NCI-H524 treated with DMSO at 0.1 percent for 48 hours (cell line): Measurements from ENCODE around the gene PPP6R3.
"Not testable (repeated sequence)": the region's sequence is repeated elsewhere in the genome, so short reads cannot be mapped to it uniquely, and the experiment has no call there.

Experiments used
- DNase-seq: peaks from one replicate; lab custom pipeline; 2025; lab: John Stamatoyannopoulos, UW

The PPP6R3 gene

GRCh38 chr11:68525336-68525735, 64.8 kb downstream of the PPP6R3 start:
- no peak for DNase-seq

DNA sequence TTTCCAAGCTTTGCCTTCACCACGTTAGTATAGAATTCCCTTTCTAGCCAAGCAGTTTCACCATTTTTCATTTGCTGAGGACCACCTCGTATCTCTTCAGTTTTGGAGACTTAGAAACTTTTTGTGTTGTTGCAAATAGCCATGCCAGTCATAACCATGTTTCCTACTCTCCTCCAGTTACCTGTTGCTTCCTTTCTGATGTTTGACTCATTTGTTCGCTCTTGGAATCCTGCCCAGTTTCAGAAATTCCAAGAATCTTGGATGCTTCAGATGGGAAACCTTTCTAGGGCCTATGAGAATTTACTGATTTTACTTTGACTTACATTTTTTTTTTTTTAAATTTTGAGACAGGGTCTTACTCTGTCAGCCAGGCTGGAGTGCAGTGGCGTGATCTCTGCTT, 65.4 kb downstream of the PPP6R3 start:
- no peak for DNase-seq

- DNase-seq = no peak
These were observed 67.0 kb downstream of the PPP6R3 start for GRCh38 chr11:68527585-68527984.

DNA sequence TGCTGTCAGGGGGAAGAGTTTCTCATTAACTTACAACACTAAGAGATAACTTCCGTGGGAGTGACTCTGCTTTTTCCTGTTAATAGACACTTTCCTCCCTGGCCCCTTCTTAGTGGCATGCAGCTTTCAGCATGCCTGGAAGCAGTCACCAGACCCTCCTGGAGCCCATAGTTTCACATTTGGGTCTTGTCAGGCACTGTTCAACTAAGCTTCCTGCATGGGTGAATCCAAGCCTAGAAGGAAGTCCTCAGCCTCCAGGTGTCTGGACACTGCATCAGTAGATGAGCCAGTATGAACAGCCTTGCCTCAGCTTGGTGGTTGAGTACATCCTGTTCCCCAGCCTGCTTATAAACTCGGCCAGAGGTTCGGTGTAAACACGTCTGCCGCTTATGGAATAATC, 68.1 kb downstream of the PPP6R3 start:
- DNase-seq = no peak

- no peak for DNase-seq
These were observed 70.7 kb downstream of the PPP6R3 start for GRCh38 chr11:68531129-68531693.

DNA sequence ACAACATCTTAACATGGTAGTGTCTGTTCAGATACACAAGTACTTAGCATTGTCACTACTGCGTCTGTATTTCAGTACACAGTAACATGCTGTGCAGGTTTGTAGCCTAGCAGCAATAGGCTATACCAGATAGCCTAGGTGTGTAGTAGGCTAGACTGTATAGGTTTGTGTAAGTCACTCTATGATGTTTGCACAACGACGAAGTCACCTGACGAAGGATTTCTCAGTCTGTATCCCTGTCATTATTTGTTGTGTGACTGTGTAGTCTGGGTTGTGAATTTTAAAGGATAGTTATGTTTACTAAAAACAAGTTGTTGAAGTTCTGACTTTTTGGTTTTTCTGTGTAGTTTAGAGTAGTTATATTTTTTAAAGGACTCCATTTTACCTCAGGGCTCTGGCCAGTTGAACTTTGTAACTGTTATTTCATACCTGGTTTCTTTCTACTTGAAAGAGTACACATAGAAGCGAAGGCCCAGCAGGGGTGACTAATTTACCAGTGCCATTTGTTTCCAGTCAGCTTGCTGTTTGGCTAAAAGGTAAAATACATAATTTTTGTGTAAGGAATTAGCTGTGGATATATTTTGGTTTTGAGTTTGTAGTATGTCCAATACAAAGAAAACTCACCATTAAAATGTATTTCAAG, 72.3 kb downstream of the PPP6R3 start:
- DNase-seq = no peak

- no peak for DNase-seq
These were observed 73.4 kb downstream of the PPP6R3 start for GRCh38 chr11:68533945-68534344.

GRCh38 chr11:68535098-68535497, 74.5 kb downstream of the PPP6R3 start:
- no peak for DNase-seq

DNA sequence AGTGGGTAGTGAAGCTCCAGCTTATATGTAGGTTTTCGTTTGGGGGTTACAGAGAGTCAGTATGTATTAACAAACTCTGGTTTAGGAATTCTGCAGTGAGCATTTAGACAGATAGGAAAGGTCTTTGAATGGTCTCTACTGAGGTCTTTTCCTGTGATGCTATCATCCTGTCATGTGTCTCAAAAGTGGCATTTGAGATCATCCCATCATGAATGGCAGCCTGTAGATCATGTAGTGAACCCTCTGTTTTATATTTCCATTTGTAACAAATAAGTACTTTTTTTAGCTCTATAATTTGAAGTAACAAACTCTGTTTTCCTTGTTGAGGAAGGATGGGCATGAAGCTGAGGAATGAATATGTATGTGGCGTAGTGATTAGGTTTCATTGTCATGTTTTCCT, 76.2 kb downstream of the PPP6R3 start:
- DNase-seq = no peak

DNA sequence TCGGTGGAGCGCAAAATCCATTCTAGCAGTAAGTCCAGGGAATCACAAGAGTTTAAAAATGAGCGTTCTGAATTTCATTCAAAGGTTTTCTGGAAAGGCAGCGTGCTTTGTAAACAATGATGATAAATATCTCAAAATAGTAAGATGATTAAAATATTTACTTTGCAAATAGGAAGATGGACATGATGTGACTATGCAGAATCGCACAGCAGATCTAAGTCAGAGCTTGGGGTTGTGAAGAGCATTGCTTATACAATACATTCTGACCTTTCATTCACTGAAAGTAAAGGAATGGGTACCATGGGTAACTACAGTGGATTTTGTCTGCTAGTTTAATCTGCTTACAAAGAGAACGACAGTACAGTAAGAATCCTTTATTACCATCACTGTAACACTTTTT, 77.5 kb downstream of the PPP6R3 start:
- no peak for DNase-seq

DNA sequence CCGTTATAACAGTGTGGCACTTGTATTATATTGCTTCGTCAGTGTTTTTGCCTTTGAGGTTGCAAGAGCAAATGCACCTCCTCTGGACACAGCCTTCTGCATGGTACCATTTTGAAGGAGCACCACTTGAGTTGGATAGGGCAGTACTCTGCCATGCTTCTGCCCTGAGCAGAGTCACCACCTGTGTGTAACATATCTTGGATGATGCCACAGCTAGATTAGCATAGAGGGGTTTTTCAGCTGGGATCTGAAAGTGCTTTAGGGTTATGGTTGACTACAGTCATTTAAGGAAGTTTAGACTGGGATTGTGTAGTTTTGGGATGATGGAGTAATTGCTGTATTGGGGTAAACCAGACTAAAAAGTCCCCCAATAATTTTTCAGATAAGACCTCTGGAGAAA, 78.8 kb downstream of the PPP6R3 start:
- no peak for DNase-seq

GRCh38 chr11:68540504-68540903, 80.0 kb downstream of the PPP6R3 start:
- not testable (repeated sequence) for DNase-seq

- DNase-seq = no peak
These were observed 80.6 kb downstream of the PPP6R3 start for GRCh38 chr11:68541116-68541515.

DNA sequence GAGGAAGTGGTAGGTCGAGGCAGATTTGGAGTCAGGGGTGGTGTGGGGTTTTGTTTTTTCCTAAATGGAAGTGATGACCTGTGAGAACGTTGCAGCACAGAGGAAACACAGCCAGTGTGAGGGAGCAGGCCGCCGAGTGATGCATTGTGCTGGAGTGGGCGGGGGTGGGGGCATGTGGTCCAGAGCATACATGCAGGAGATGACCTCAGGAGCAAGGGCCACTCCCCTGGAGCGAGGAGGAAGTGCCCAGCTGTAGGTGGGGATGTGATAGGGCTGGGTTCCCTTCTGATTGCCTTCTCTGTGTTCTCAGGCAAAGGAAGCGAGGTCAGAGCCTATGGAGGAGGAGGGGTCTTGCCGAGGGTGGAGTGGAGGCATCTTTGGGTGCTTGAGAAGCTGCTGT, 81.4 kb downstream of the PPP6R3 start:
- no peak for DNase-seq

DNA sequence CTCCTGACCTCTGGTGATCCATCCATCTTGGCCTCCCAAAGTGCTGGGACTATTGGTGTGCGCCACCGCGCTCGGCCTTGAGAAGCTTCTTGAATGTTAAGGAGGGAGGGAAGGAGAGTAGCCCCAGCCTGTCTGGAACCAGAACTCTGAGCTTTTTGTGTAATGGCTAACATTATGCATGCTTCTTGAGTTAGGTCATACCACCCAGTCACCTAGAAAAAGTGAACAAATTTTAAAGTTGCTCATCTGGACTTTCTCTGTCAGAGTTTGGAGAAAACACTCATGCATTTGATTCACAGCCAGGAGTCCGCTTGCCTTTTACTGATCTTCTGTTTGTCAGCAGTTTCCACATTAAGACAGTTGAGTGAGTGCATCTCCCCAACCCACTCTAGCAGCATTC, 82.1 kb downstream of the PPP6R3 start:
- DNase-seq = no peak

DNA sequence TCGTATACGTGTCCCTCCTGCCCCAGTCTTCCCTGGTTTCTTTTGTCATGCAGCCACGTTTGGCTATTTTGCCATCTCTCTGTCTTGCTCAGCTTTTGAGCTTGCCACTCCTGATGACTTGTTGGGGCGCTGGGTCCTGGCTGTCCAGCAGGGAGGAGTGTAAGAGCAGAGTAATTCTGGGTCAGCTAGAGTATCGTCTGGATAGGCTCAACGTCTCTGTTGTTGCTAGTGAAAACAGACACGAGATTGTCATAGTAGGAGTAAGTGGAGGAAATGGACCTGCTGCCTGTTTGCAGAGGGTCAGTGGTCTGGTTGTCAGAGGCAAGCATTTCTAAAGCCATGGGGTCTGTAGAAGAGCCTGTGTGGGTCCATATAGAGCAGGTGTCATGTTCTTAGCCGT, 83.0 kb downstream of the PPP6R3 start:
- no peak for DNase-seq

- no peak for DNase-seq
These were observed 84.8 kb downstream of the PPP6R3 start for GRCh38 chr11:68545347-68545746.

DNA sequence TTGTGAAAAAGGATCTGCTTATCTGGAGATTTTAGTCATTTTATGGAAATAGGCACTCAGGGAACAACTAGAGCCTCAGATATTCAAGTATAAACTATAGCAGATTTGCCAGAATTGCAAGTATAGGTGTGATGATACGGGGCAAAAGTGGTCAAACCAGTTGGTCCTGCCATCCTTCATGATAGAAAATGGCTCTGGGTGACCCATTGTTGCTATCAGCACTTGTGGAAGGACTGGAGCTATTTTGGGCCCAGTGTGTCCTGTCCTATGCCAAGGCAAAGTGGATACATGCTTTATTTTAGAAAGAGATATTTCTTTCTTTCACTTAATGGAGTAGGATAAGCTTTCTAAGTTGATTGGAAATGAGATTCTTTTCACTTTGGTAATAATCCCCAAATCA, 85.2 kb downstream of the PPP6R3 start:
- no peak for DNase-seq

DNA sequence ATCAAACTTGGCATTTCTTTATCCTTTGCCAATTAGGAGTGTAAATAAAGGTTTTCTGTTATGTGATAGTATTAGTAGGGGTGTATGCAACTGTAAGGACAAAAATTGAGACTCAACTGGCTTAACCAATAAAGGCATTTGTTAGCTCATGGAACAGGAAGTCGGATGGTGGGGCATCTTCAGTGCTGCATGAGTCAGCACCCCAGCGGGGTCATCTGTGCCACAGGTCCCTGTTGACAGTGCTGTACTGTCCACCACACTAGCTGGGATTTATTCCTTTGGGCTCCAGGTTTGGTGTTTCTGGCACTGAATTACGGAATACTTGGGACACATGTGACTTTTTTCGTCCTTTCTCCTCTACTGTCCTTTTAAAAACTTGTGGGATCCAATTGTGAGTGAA, 86.0 kb downstream of the PPP6R3 start:
- no peak for DNase-seq

- no peak for DNase-seq
These were observed 89.4 kb downstream of the PPP6R3 start for GRCh38 chr11:68549789-68550484.

GRCh38 chr11:68550485-68550817, 89.9 kb downstream of the PPP6R3 start:
- no peak for DNase-seq

- no peak for DNase-seq
These were observed 90.7 kb downstream of the PPP6R3 start for GRCh38 chr11:68551223-68551622.

GRCh38 chr11:68551777-68552176, 91.2 kb downstream of the PPP6R3 start:
- no peak for DNase-seq

DNA sequence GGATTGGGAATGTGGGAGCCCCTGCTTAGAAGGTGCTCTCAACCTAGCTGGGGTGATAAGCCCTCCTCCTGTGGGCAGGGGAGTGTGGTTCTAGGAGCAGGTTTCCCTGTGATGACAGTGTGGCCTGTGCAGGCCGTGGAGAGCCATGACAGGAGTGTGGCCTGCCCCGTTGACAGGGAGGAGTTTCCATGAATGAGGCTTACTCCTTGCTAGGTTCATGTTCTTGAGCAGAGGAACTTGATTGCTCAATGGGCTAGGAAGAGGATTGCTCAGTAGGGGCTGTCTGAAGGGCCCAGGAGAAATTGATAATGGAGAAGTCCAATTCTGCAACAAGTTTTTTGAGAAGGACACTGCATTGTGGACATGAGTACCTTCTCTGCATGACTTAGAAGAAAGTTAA, 92.0 kb downstream of the PPP6R3 start:
- DNase-seq = no peak
